Panc1 (cell line): ENCODE data around the gene AGAP1.

Experiments
- POLR2AphosphoS5 ChIP-seq: IDR thresholded peaks from 2 replicates; pipeline ENCODE4 v1.6.1; 2012; ENCODE audit warnings: mild to moderate bottlenecking, low read depth, low read length, moderate library complexity
- REST ChIP-seq, 2 experiments: IDR thresholded peaks; 2 replicates each; pipeline ENCODE4 v1.6.1; 2011 to 2012; ENCODE audit warnings: low read depth in 2 of 2, control low read depth in 1 of 2, low read length in 1 of 2, mild to moderate bottlenecking in 1 of 2, moderate library complexity in 1 of 2; ENCODE audit not compliant: insufficient read depth in 1 of 2
- SIN3A ChIP-seq: IDR thresholded peaks from 2 replicates; pipeline ENCODE4 v1.6.1; 2012; ENCODE audit warnings: low read depth, mild to moderate bottlenecking, low read length, moderate library complexity, borderline replicate concordance; ENCODE audit not compliant: insufficient read depth
- TF ChIP-seq, protein P1 (sequence below): fragments of 450-650 bp; IDR thresholded peaks from 2 replicates; pipeline ENCODE4 v1.5.1; 2017; ENCODE audit warnings: mild to moderate bottlenecking

- TF ChIP-seq, protein P1, sequence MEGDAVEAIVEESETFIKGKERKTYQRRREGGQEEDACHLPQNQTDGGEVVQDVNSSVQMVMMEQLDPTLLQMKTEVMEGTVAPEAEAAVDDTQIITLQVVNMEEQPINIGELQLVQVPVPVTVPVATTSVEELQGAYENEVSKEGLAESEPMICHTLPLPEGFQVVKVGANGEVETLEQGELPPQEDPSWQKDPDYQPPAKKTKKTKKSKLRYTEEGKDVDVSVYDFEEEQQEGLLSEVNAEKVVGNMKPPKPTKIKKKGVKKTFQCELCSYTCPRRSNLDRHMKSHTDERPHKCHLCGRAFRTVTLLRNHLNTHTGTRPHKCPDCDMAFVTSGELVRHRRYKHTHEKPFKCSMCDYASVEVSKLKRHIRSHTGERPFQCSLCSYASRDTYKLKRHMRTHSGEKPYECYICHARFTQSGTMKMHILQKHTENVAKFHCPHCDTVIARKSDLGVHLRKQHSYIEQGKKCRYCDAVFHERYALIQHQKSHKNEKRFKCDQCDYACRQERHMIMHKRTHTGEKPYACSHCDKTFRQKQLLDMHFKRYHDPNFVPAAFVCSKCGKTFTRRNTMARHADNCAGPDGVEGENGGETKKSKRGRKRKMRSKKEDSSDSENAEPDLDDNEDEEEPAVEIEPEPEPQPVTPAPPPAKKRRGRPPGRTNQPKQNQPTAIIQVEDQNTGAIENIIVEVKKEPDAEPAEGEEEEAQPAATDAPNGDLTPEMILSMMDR, result no peak
- TF ChIP-seq POLR2AphosphoS5 (no peak), REST (IDR thresholded peaks at IDR 0.05; ENCODE audit: insufficient read depth in 1 of 2, low read depth in 2 of 2, low read length in 1 of 2) (no peak), SIN3A (no peak)
These were observed 262.6 kb downstream of the AGAP1 start for GRCh38 chr2:235756491-235756890.
